Sigmoid colon (tissue), 7 donors: Measurements from ENCODE around the gene TAF7L. TPM values are rescaled to one million over a fixed set of nuclear protein-coding genes. Genes with fewer than 3 reads are reported as not detected.
A peak's percentile ranks its signal among the peaks of the same experiment; 100 is the strongest.

Source experiments
- DNase-seq: peaks from one replicate; pipeline ENCODE4 v3.0.0-alpha.2; 2019
- H3K27ac ChIP-seq, 4 donors: fragments of 200-600 bp; sonication (generic); one replicate each; pipeline ENCODE4 v1.5.1; 2016 to 2019; ENCODE audit warnings: mild to moderate bottlenecking in 1 of 4
- H3K27me3 ChIP-seq, 3 donors: fragments of 200-600 bp; sonication (generic); one replicate each; pipeline ENCODE4 v1.5.1; 2019; ENCODE audit warnings: mild to moderate bottlenecking in 1 of 3
- H3K36me3 ChIP-seq, 4 donors: fragments of 200-600 bp; sonication (generic); one replicate each; pipeline ENCODE4 v1.5.1; 2016 to 2019
- H3K4me1 ChIP-seq, 4 donors: fragments of 200-600 bp; sonication (generic); one replicate each; pipeline ENCODE4 v1.5.1; 2017 to 2019
- H3K4me3 ChIP-seq, 4 donors: fragments of 200-600 bp; sonication (generic); one replicate each; pipeline ENCODE4 v1.5.1; 2017 to 2019; ENCODE audit warnings: mild to moderate bottlenecking in 2 of 4, moderate library complexity in 1 of 4
- H3K9me3 ChIP-seq, 4 donors: fragments of 200-600 bp in 3 of 4; sonication (generic) in 3 of 4; one replicate each; pipeline versions ENCODE4 v1.5.1 to v1.6.1; 2013 to 2019
- EP300 ChIP-seq, 4 donors: sonication (generic); formaldehyde crosslinking; IDR thresholded peaks; one replicate each; pipeline ENCODE4 v1.6.1; 2017; ENCODE audit warnings: antibody characterized with exemption in 4 of 4
- POLR2A ChIP-seq, 2 donors: fragments of 450-650 bp; IDR thresholded peaks; one replicate each; pipeline ENCODE4 v1.6.1; 2016; ENCODE audit warnings: antibody characterized with exemption in 2 of 2, mild to moderate bottlenecking in 2 of 2, moderate library complexity in 2 of 2
- POLR2AphosphoS5 ChIP-seq, 4 donors: sonication (generic); formaldehyde crosslinking; IDR thresholded peaks; one replicate each; pipeline ENCODE4 v1.6.1; 2017; ENCODE audit warnings: antibody characterized with exemption in 4 of 4
- whole genome bisulfite sequencing, 2 donors: extraction: QIAGEN DNeasy Blood & Tissue Kit; methylation state at CpG; one replicate each; pipeline ENCODE4 v1.1.7; 2013; 5-methylcytosine and 5-hydroxymethylcytosine counted together
- intact Hi-C: fragments of 100-400 bp; cut with DNase I; formaldehyde crosslinking; loops from one replicate; pipeline ENCODE4 v1.15.1; 2023
- polyA plus RNA-seq, 3 donors: library from polyadenylated mRNA; stranded (reverse); fragments of 200-250 nt; gene quantifications; one replicate each; pipeline ENCODE4 v1.2.3, GENCODE V29; 2013
- total RNA-seq, 4 donors: library from RNA; depleted of rRNA; stranded (reverse); fragments of >200 nt; gene quantifications; one replicate each; pipeline ENCODE4 v1.1.0, GENCODE V29; 2016
- TF ChIP-seq, protein P1 (sequence below), 4 experiments: fragments of 450-650 bp in 3 of 4; fragments of 200-600 bp in 1 of 4; IDR thresholded peaks; one replicate each; pipeline ENCODE4 v1.5.1; 2016 to 2019; ENCODE audit warnings: antibody characterized with exemption in 4 of 4, mild to moderate bottlenecking in 3 of 4, moderate library complexity in 2 of 4
- donor health status: healthy with polysubstance abuse.
- donor health status: Bipolar disorder and iron deficiency.
- donor health status: healthy.

The TAF7L gene
- total and polyA plus RNA-seq, 7 donors = 0.12 to 0.54 (median 0.16) TPM; not detected in 4

GRCh38 chrX:101287402-101287801 is 3.7 kb downstream of the TAF7L start:
- H3K27me3 ChIP-seq = peaks cover 0 to 6% (median 0%) of the 10 kb centered on the region in 3 donors
- intact Hi-C loops = loop anchor here (5.0 kb wide), 2 partner anchors 235 to 390 kb away; partner anchors contain the start of gene TRMT2B
- 9 to 15% methylated on average over 2 of the region's 2 CpGs for WGBS, 2 donors

DNA sequence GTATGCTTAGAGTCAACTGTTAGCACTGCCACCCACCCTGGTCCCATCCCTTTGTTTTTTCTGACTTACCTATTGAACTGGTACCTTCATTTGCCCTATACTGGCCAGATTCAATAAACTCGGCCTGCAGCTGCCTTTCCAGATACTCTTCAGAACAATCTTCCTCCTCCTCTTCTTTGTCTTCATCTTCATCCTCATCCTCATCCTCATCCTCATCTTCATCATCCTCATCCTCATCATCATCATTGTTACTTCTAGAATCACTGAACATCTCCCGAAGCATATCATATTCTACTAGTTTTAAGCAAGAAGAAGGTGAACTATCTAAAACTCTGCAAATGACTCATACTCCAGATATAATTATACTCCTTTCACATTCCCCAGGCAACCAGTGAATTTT is 14.9 kb downstream of the TAF7L start:
- WGBS, 2 donors = 87 to 96% methylated on average over 2 of the region's 2 CpGs
- no peaks in the 10 kb centered on the region for H3K9me3 ChIP-seq
- no peaks in the 10 kb centered on the region for H3K36me3 ChIP-seq
- no peak for DNase-seq
- H3K4me1 ChIP-seq = no peaks in the 10 kb centered on the region
- no peaks in the 10 kb centered on the region for H3K27me3 ChIP-seq
- H3K4me3 ChIP-seq = no peak overlapping the region
- intact Hi-C loops = no loop called here
- TF ChIP-seq, protein P1, sequence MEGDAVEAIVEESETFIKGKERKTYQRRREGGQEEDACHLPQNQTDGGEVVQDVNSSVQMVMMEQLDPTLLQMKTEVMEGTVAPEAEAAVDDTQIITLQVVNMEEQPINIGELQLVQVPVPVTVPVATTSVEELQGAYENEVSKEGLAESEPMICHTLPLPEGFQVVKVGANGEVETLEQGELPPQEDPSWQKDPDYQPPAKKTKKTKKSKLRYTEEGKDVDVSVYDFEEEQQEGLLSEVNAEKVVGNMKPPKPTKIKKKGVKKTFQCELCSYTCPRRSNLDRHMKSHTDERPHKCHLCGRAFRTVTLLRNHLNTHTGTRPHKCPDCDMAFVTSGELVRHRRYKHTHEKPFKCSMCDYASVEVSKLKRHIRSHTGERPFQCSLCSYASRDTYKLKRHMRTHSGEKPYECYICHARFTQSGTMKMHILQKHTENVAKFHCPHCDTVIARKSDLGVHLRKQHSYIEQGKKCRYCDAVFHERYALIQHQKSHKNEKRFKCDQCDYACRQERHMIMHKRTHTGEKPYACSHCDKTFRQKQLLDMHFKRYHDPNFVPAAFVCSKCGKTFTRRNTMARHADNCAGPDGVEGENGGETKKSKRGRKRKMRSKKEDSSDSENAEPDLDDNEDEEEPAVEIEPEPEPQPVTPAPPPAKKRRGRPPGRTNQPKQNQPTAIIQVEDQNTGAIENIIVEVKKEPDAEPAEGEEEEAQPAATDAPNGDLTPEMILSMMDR (IDR thresholded peaks at IDR 0.05) = no peak
- TF ChIP-seq EP300 (IDR thresholded peaks at IDR 0.05) = no peak
- TF ChIP-seq POLR2AphosphoS5 (IDR thresholded peaks at IDR 0.05) = no peak
- TF ChIP-seq POLR2A (IDR thresholded peaks at IDR 0.05) = no peak
- H3K27ac ChIP-seq = no peak overlapping the region

More at GRCh38 chrX:101287402-101287801, 3.7 kb downstream of the TAF7L start:
- DNase-seq = no peak
- TF ChIP-seq POLR2AphosphoS5 (IDR thresholded peaks at IDR 0.05) = no peak
- TF ChIP-seq, protein P1 (IDR thresholded peaks at IDR 0.05) = peak; percentile 21 to 51 (median 38)
- H3K4me1 ChIP-seq = no peaks in the 10 kb centered on the region
- no peaks in the 10 kb centered on the region for H3K36me3 ChIP-seq
- no peak overlapping the region for H3K4me3 ChIP-seq
- H3K27ac ChIP-seq = no peak overlapping the region
- H3K9me3 ChIP-seq = no peaks in the 10 kb centered on the region

DNA sequence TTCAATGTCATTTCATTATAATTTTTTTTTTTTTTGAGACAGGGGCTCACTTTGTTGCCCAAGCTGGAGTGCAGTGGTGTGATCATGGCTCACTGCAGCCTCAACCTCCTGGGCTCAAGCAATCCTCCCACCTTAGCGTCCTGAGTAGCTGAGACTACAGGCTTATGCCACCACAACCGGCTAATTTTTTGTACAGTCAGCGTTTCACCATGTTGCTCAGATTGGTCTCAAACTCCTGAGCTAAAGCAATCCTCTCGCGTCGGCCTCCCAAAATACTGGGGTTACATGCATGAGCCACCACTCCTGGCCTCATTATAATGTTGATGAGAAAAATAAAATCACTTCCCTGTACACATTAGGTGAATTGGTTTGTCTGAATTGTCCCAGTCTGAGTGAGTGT is 16.9 kb downstream of the TAF7L start:
- H3K4me3 ChIP-seq = no peak overlapping the region
- intact Hi-C loops = no loop called here
- H3K36me3 ChIP-seq = no peaks in the 10 kb centered on the region
- no peaks in the 10 kb centered on the region for H3K9me3 ChIP-seq
- H3K4me1 ChIP-seq = no peaks in the 10 kb centered on the region
- no peak for DNase-seq
- no peak for TF ChIP-seq POLR2A (IDR thresholded peaks at IDR 0.05)
- TF ChIP-seq, protein P1 (IDR thresholded peaks at IDR 0.05) = no peak
- WGBS, 2 donors = 97% methylated on average over 6 of the region's 6 CpGs
- H3K27me3 ChIP-seq = no peaks in the 10 kb centered on the region
- no peak overlapping the region for H3K27ac ChIP-seq

GRCh38 chrX:101265869-101266428 is 25.2 kb downstream of the TAF7L start:
- TF ChIP-seq, protein P1 (IDR thresholded peaks at IDR 0.05) = no peak
- TF ChIP-seq POLR2AphosphoS5 (IDR thresholded peaks at IDR 0.05) = no peak
- no peak for TF ChIP-seq POLR2A (IDR thresholded peaks at IDR 0.05)
- no peak for TF ChIP-seq EP300 (IDR thresholded peaks at IDR 0.05)
- no peak for DNase-seq
- no peaks in the 10 kb centered on the region for H3K9me3 ChIP-seq
- H3K4me3 ChIP-seq = no peak overlapping the region
- intact Hi-C loops = no loop called here
- H3K27me3 ChIP-seq = no peaks in the 10 kb centered on the region
- 82 to 84% methylated on average over 5 of the region's 5 CpGs for WGBS, 2 donors
- H3K36me3 ChIP-seq = no peaks in the 10 kb centered on the region
- H3K27ac ChIP-seq = no peak overlapping the region
- H3K4me1 ChIP-seq = no peaks in the 10 kb centered on the region

GRCh38 chrX:101263766-101264165 is 27.4 kb downstream of the TAF7L start:
- TF ChIP-seq POLR2AphosphoS5 (IDR thresholded peaks at IDR 0.05) (no peak), POLR2A (IDR thresholded peaks at IDR 0.05) (no peak), EP300 (IDR thresholded peaks at IDR 0.05) (no peak)
- TF ChIP-seq, protein P1 (IDR thresholded peaks at IDR 0.05) = no peak
- no peaks in the 10 kb centered on the region for H3K9me3 ChIP-seq
- H3K36me3 ChIP-seq = no peaks in the 10 kb centered on the region
- no peak for DNase-seq
- intact Hi-C loops = no loop called here
- H3K27me3 ChIP-seq = no peaks in the 10 kb centered on the region
- H3K4me1 ChIP-seq = no peaks in the 10 kb centered on the region
- no peak overlapping the region for H3K27ac ChIP-seq
- WGBS, 2 donors = 83 to 86% methylated on average over 2 of the region's 2 CpGs
- H3K4me3 ChIP-seq = no peak overlapping the region
